HG03060 (cell line): ENCODE measurements around the gene TYK2.
"Not testable (repeated sequence)": the region's sequence is repeated elsewhere in the genome, so short reads cannot be mapped to it uniquely, and the experiment has no call there.

Source experiments
- ATAC-seq: cut with Tn5 transposase; IDR thresholded peaks from one replicate; pipeline ENCODE4 v1.9.1; 2021; ENCODE audit warnings: low read depth, moderate number of reproducible peaks; ENCODE audit not compliant: unreplicated experiment

The TYK2 gene

GRCh38 chr19:10380313-10381102 lies at the start of gene TYK2:
Gene TYK2, minus strand, starts transcription at chr19:10380572. Its CDS starts 2,166 bp downstream, at chr19:10378406.
- peak; percentile 85 for ATAC-seq

GRCh38 chr19:10428996-10429381 lies 48.6 kb upstream of the TYK2 start:
- no peak for ATAC-seq

GRCh38 chr19:10427169-10427568 lies 46.8 kb upstream of the TYK2 start:
- ATAC-seq, result no peak

GRCh38 chr19:10424011-10424637 lies 43.8 kb upstream of the TYK2 start:
- no peak for ATAC-seq

GRCh38 chr19:10422846-10423245 lies 42.5 kb upstream of the TYK2 start:
- ATAC-seq, result no peak

- ATAC-seq, result no peak
Measured at GRCh38 chr19:10422046-10422461, 41.7 kb upstream of the TYK2 start.

- ATAC-seq, result no peak
Measured at GRCh38 chr19:10421240-10422045, 41.1 kb upstream of the TYK2 start.

GRCh38 chr19:10420444-10421239 lies 40.3 kb upstream of the TYK2 start, which contains the start of gene PDE4A:
Gene PDE4A, plus strand, starts transcription at chr19:10420538. Its CDS starts 227 bp downstream, at chr19:10420765.
- no peak for ATAC-seq

GRCh38 chr19:10419646-10420443 lies 39.5 kb upstream of the TYK2 start:
- ATAC-seq, result no peak

- no peak for ATAC-seq
Measured at GRCh38 chr19:10419200-10419645, 38.9 kb upstream of the TYK2 start.

- ATAC-seq, result no peak
Measured at GRCh38 chr19:10418485-10419199, 38.3 kb upstream of the TYK2 start.

GRCh38 chr19:10418235-10418484 lies 37.8 kb upstream of the TYK2 start:
- ATAC-seq, result no peak

GRCh38 chr19:10417541-10418234 lies 37.3 kb upstream of the TYK2 start:
- no peak for ATAC-seq

GRCh38 chr19:10416380-10417257 lies 36.2 kb upstream of the TYK2 start:
- ATAC-seq, result peak; percentile 34

- no peak for ATAC-seq
Measured at GRCh38 chr19:10416083-10416379, 35.7 kb upstream of the TYK2 start.

- peak; percentile 50 for ATAC-seq
Measured at GRCh38 chr19:10412257-10412977, 32.0 kb upstream of the TYK2 start.

- not testable (repeated sequence) for ATAC-seq
Measured at GRCh38 chr19:10411224-10411623, 30.9 kb upstream of the TYK2 start.
